Measurements from ENCODE around the gene KIF9. TPM values are rescaled to one million over a fixed set of nuclear protein-coding genes. Genes with fewer than 3 reads are reported as not detected.

Gene KIF9
- total and polyA plus RNA-seq, 7 experiments from 2014 or later, result 2.3 to 15.0 (median 4.1) TPM

GRCh38 chr3:47245271-47245670, 37.3 kb downstream of the KIF9 start:
- H3K27ac ChIP-seq (ENCODE audit: low read depth, low read length), result no peak overlapping the region
- H3K27me3 Mint-ChIP-seq, result no peaks in the 10 kb centered on the region

GRCh38 chr3:47244531-47245100, 38.0 kb downstream of the KIF9 start:
- CTCF ChIA-PET, result no interaction called here
- DNase-seq (no peak), ATAC-seq (no peak)
- no peaks in the 10 kb centered on the region for H3K36me3 Mint-ChIP-seq
- H3K27me3 Mint-ChIP-seq, result no peaks in the 10 kb centered on the region
- Histone ChIP-seq H3K4me1 (ENCODE audit: control insufficient read depth in 2 of 2, insufficient read depth in 2 of 2, low read length in 2 of 2) (no peaks in the 10 kb centered on the region), H3K36me3 (ENCODE audit: control insufficient read depth in 2 of 3, insufficient read depth in 3 of 3, low read length in 3 of 3) (no peaks in the 10 kb centered on the region), H3K9me3 (ENCODE audit: control insufficient read depth in 2 of 3, low read length in 3 of 3) (no peaks in the 10 kb centered on the region), H3K27me3 (ENCODE audit: control insufficient read depth in 2 of 2, insufficient read depth in 2 of 2, low read length in 2 of 2) (no peaks in the 10 kb centered on the region), H3K4me3 (ENCODE audit: low read length) (no peak overlapping the region), H3K27ac (ENCODE audit: low read depth, low read length) (no peak overlapping the region)
- H3K4me1 Mint-ChIP-seq, result no peaks in the 10 kb centered on the region
- H3K27ac Mint-ChIP-seq, result no peak overlapping the region
- POLR2A ChIA-PET, result no interaction called here
- no peak overlapping the region for H3K4me3 Mint-ChIP-seq
- intact Hi-C loops (cut with micrococcal nuclease), result no loop called here
- no peaks in the 10 kb centered on the region for H3K9me3 Mint-ChIP-seq

More at GRCh38 chr3:47245271-47245670, 37.3 kb downstream of the KIF9 start:
- CTCF ChIA-PET, result no interaction called here
- intact Hi-C loops (cut with micrococcal nuclease), result no loop called here
- H3K9me3 ChIP-seq (ENCODE audit: control insufficient read depth in 2 of 3, low read length in 3 of 3), result no peaks in the 10 kb centered on the region
- H3K27me3 ChIP-seq (ENCODE audit: control insufficient read depth in 2 of 2, insufficient read depth in 2 of 2, low read length in 2 of 2), result no peaks in the 10 kb centered on the region
- H3K4me1 ChIP-seq (ENCODE audit: control insufficient read depth in 2 of 2, insufficient read depth in 2 of 2, low read length in 2 of 2), result no peaks in the 10 kb centered on the region
- no peak overlapping the region for H3K4me3 ChIP-seq (ENCODE audit: low read length)
- ATAC-seq (no peak), DNase-seq (no peak)
- POLR2A ChIA-PET, result no interaction called here
- H3K9me3 Mint-ChIP-seq, result no peaks in the 10 kb centered on the region
- no peak overlapping the region for H3K4me3 Mint-ChIP-seq
- no peak overlapping the region for H3K27ac Mint-ChIP-seq
- H3K4me1 Mint-ChIP-seq, result no peaks in the 10 kb centered on the region
- no peaks in the 10 kb centered on the region for H3K36me3 ChIP-seq (ENCODE audit: control insufficient read depth in 2 of 3, insufficient read depth in 3 of 3, low read length in 3 of 3)
- H3K36me3 Mint-ChIP-seq, result no peaks in the 10 kb centered on the region

- no peak for ATAC-seq
- intact Hi-C loops (cut with micrococcal nuclease), result no loop called here
- Mint-ChIP-seq H3K4me3 (no peak overlapping the region), H3K36me3 (no peaks in the 10 kb centered on the region), H3K27ac (no peak overlapping the region), H3K9me3 (no peaks in the 10 kb centered on the region), H3K27me3 (no peaks in the 10 kb centered on the region), H3K4me1 (no peaks in the 10 kb centered on the region)
- Histone ChIP-seq H3K36me3 (ENCODE audit: control insufficient read depth in 2 of 3, insufficient read depth in 3 of 3, low read length in 3 of 3) (no peaks in the 10 kb centered on the region), H3K27ac (ENCODE audit: low read depth, low read length) (no peak overlapping the region), H3K4me3 (ENCODE audit: low read length) (no peak overlapping the region), H3K27me3 (ENCODE audit: control insufficient read depth in 2 of 2, insufficient read depth in 2 of 2, low read length in 2 of 2) (no peaks in the 10 kb centered on the region), H3K9me3 (ENCODE audit: control insufficient read depth in 2 of 3, low read length in 3 of 3) (no peaks in the 10 kb centered on the region), H3K4me1 (ENCODE audit: control insufficient read depth in 2 of 2, insufficient read depth in 2 of 2, low read length in 2 of 2) (no peaks in the 10 kb centered on the region)
- no peak for DNase-seq
- POLR2A ChIA-PET, result interaction anchor here (0.6 kb wide), 1 partner anchor 112 kb away, joined by 3 read pairs; no protein-coding TSS in a partner anchor
- CTCF ChIA-PET, result no interaction called here
Measured at GRCh38 chr3:47243419-47244147, 39.0 kb downstream of the KIF9 start.

- H3K9me3 ChIP-seq (ENCODE audit: control insufficient read depth in 2 of 3, low read length in 3 of 3), result no peaks in the 10 kb centered on the region
- no peaks in the 10 kb centered on the region for H3K27me3 Mint-ChIP-seq
- ChIA-PET CTCF (no interaction called here), POLR2A (no interaction called here)
- DNase-seq (no peak), ATAC-seq (no peak)
- no peaks in the 10 kb centered on the region for H3K36me3 Mint-ChIP-seq
- H3K27ac Mint-ChIP-seq, result no peak overlapping the region
- no peak overlapping the region for H3K4me3 ChIP-seq (ENCODE audit: low read length)
- no peaks in the 10 kb centered on the region for H3K4me1 ChIP-seq (ENCODE audit: control insufficient read depth in 2 of 2, insufficient read depth in 2 of 2, low read length in 2 of 2)
- H3K9me3 Mint-ChIP-seq, result no peaks in the 10 kb centered on the region
- H3K27me3 ChIP-seq (ENCODE audit: control insufficient read depth in 2 of 2, insufficient read depth in 2 of 2, low read length in 2 of 2), result no peaks in the 10 kb centered on the region
- intact Hi-C loops (cut with micrococcal nuclease), result no loop called here
- H3K4me3 Mint-ChIP-seq, result no peak overlapping the region
- no peak overlapping the region for H3K27ac ChIP-seq (ENCODE audit: low read depth, low read length)
- no peaks in the 10 kb centered on the region for H3K4me1 Mint-ChIP-seq
- no peaks in the 10 kb centered on the region for H3K36me3 ChIP-seq (ENCODE audit: control insufficient read depth in 2 of 3, insufficient read depth in 3 of 3, low read length in 3 of 3)
Measured at GRCh38 chr3:47239929-47240328, 42.7 kb downstream of the KIF9 start.

- intact Hi-C loops (cut with micrococcal nuclease), result no loop called here
- POLR2A ChIA-PET, result no interaction called here
- Histone ChIP-seq H3K4me1 (ENCODE audit: control insufficient read depth in 2 of 2, insufficient read depth in 2 of 2, low read length in 2 of 2) (no peaks in the 10 kb centered on the region), H3K27me3 (ENCODE audit: control insufficient read depth in 2 of 2, insufficient read depth in 2 of 2, low read length in 2 of 2) (no peaks in the 10 kb centered on the region), H3K27ac (ENCODE audit: low read depth, low read length) (no peak overlapping the region), H3K4me3 (ENCODE audit: low read length) (no peak overlapping the region), H3K36me3 (ENCODE audit: control insufficient read depth in 2 of 3, insufficient read depth in 3 of 3, low read length in 3 of 3) (no peaks in the 10 kb centered on the region), H3K9me3 (ENCODE audit: control insufficient read depth in 2 of 3, low read length in 3 of 3) (no peaks in the 10 kb centered on the region)
- no peak for DNase-seq
- Mint-ChIP-seq H3K27me3 (no peaks in the 10 kb centered on the region), H3K9me3 (no peaks in the 10 kb centered on the region), H3K27ac (no peak overlapping the region), H3K36me3 (no peaks in the 10 kb centered on the region), H3K4me1 (no peaks in the 10 kb centered on the region), H3K4me3 (no peak overlapping the region)
- no peak for ATAC-seq
- CTCF ChIA-PET, result no interaction called here
Measured at GRCh38 chr3:47238017-47238416, 44.6 kb downstream of the KIF9 start.

GRCh38 chr3:47228088-47228487, 54.5 kb downstream of the KIF9 start:
- CTCF ChIA-PET, result no interaction called here

GRCh38 chr3:47227678-47228077, 54.9 kb downstream of the KIF9 start:
- peak overlapping the region in 1 of 10 donors; percentile 20 for H3K4me3 Mint-ChIP-seq
- POLR2A ChIA-PET, result no interaction called here
- H3K4me3 ChIP-seq (ENCODE audit: low read length), result no peak overlapping the region

More at GRCh38 chr3:47228088-47228487, 54.5 kb downstream of the KIF9 start:
- H3K4me3 Mint-ChIP-seq, result peak overlapping the region in 1 of 10 donors; percentile 20
- no peaks in the 10 kb centered on the region for H3K27me3 ChIP-seq (ENCODE audit: control insufficient read depth in 2 of 2, insufficient read depth in 2 of 2, low read length in 2 of 2)
- POLR2A ChIA-PET, result no interaction called here
- intact Hi-C loops (cut with micrococcal nuclease), result no loop called here
- H3K36me3 Mint-ChIP-seq, result peaks cover 0 to 4% (median 0%) of the 10 kb centered on the region in 5 donors
- ATAC-seq (no peak), DNase-seq (no peak)
- H3K4me1 ChIP-seq (ENCODE audit: control insufficient read depth in 2 of 2, insufficient read depth in 2 of 2, low read length in 2 of 2), result no peaks in the 10 kb centered on the region
- no peak overlapping the region for H3K27ac ChIP-seq (ENCODE audit: low read depth, low read length)
- H3K36me3 ChIP-seq (ENCODE audit: control insufficient read depth in 2 of 3, insufficient read depth in 3 of 3, low read length in 3 of 3), result no peaks in the 10 kb centered on the region
- no peaks in the 10 kb centered on the region for H3K9me3 ChIP-seq (ENCODE audit: control insufficient read depth in 2 of 3, low read length in 3 of 3)
- no peak overlapping the region for H3K4me3 ChIP-seq (ENCODE audit: low read length)
- H3K4me1 Mint-ChIP-seq, result peaks cover 0 to 11% (median 0%) of the 10 kb centered on the region in 7 donors
- no peaks in the 10 kb centered on the region for H3K27me3 Mint-ChIP-seq
- no peak overlapping the region for H3K27ac Mint-ChIP-seq
- H3K9me3 Mint-ChIP-seq, result peaks cover 0 to 2% (median 0%) of the 10 kb centered on the region in 11 donors

More at GRCh38 chr3:47227678-47228077, 54.9 kb downstream of the KIF9 start:
- H3K27me3 ChIP-seq (ENCODE audit: control insufficient read depth in 2 of 2, insufficient read depth in 2 of 2, low read length in 2 of 2), result no peaks in the 10 kb centered on the region
- ATAC-seq (peak; percentile 69), DNase-seq (no peak)
- Mint-ChIP-seq H3K9me3 (peaks cover 0 to 2% (median 0%) of the 10 kb centered on the region in 11 donors), H3K36me3 (peaks cover 0 to 4% (median 0%) of the 10 kb centered on the region in 5 donors), H3K4me1 (peaks cover 0 to 11% (median 0%) of the 10 kb centered on the region in 7 donors), H3K27ac (no peak overlapping the region), H3K27me3 (no peaks in the 10 kb centered on the region)
- no peaks in the 10 kb centered on the region for H3K36me3 ChIP-seq (ENCODE audit: control insufficient read depth in 2 of 3, insufficient read depth in 3 of 3, low read length in 3 of 3)
- no peaks in the 10 kb centered on the region for H3K4me1 ChIP-seq (ENCODE audit: control insufficient read depth in 2 of 2, insufficient read depth in 2 of 2, low read length in 2 of 2)
- CTCF ChIA-PET, result no interaction called here
- intact Hi-C loops (cut with micrococcal nuclease), result no loop called here
- H3K27ac ChIP-seq (ENCODE audit: low read depth, low read length), result no peak overlapping the region
- H3K9me3 ChIP-seq (ENCODE audit: control insufficient read depth in 2 of 3, low read length in 3 of 3), result no peaks in the 10 kb centered on the region
